ENCODE measurements around the gene ABCG4. TPM values are rescaled to one million over a fixed set of nuclear protein-coding genes. Genes with fewer than 3 reads are reported as not detected.
A peak's percentile ranks its signal among the peaks of the same experiment; 100 is the strongest.

Gene ABCG4
- total RNA-seq, 2 donors from 2014 or later: 1.4 to 1.8 TPM

DNA sequence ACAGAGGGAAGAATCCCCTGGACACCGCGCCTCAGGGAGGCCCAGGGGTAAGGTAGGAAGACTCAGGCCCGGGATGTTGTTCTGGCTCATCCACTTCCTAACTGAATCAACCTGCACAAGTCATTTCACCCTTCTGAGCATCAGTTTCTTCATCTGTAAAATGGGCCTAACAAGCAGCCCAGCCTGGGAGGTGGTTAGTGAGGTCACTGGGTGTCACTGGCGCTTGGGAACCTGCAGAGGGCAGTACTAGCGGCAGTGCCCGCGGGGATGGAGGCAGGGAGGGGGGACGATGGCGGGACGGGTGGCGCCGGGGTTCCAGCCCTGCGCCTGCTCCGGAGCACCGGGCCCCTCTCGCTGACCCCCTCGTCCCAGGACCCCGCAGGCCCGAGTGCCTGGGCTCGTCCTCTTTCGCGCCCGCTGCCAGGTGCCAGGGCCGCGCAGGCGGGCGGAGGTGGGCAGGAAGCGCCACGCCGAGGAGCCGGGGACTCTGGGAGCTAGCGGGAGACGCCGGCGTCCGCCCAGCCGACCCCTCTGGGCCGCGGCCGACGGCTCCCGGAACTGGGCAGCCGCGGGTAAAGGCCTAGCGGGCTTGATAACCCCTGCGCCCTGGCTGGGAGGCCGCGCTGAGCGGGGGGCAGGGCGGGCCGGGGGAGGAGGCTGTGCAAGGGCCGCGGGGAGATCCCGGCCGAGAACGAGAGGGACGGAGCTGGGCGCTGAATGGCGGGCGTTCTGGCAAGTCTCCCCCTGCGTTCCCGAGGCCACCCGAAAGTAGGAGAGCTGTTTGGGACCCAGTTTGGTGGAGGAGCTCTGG lies 19.8 kb downstream of the ABCG4 start, which contains the start of gene NLRX1:
NLRX1 (plus strand) TSS at position 255 of the 811 bp plus-strand sequence. CDS start 2,679 bp downstream, outside the sequence.
- H3K9me3 ChIP-seq: no peaks in the 10 kb centered on the region
- peak within 1 kb of the TSS; percentile 80 to 93 for H3K4me3 ChIP-seq
- H3K36me3 ChIP-seq: peaks cover under 1% of the 10 kb centered on the region
- H3K27me3 ChIP-seq: no peaks in the 10 kb centered on the region
- DNase-seq (ENCODE audit: low spot score): peak; percentile 86
- TF ChIP-seq, protein P1, sequence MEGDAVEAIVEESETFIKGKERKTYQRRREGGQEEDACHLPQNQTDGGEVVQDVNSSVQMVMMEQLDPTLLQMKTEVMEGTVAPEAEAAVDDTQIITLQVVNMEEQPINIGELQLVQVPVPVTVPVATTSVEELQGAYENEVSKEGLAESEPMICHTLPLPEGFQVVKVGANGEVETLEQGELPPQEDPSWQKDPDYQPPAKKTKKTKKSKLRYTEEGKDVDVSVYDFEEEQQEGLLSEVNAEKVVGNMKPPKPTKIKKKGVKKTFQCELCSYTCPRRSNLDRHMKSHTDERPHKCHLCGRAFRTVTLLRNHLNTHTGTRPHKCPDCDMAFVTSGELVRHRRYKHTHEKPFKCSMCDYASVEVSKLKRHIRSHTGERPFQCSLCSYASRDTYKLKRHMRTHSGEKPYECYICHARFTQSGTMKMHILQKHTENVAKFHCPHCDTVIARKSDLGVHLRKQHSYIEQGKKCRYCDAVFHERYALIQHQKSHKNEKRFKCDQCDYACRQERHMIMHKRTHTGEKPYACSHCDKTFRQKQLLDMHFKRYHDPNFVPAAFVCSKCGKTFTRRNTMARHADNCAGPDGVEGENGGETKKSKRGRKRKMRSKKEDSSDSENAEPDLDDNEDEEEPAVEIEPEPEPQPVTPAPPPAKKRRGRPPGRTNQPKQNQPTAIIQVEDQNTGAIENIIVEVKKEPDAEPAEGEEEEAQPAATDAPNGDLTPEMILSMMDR (IDR thresholded peaks at IDR 0.05): peak; percentile 88 to 92
- H3K27ac ChIP-seq: peak within 1 kb of the TSS; percentile 94 to 95
- H3K4me1 ChIP-seq: peaks cover 0 to 6% of the 10 kb centered on the region in 2 donors

DNA sequence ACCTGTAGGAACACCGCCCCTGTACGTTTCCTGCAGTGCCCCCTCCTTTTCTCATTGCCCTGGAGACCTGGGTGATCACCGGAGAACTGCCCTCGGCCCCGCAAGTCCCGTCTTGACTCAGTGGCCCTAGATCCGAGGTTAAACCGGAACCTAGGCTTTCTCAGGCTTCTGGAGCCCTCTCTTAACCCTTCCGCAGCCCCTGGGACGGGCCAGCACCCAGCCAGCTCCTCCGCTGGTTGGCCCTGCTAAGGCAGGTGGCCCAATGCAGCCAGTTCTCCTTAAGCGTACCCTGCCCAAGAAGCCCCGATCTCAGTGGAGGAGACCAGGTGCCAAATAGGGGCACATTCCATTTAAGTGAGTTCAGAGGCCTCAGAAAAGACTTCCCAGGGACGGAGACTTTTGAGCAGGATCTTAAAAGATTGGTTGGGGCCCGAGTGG lies 20.4 kb downstream of the ABCG4 start:
- peak; percentile 68 for DNase-seq (ENCODE audit: low spot score)
- TF ChIP-seq, protein P1 (IDR thresholded peaks at IDR 0.05): no peak
- Histone ChIP-seq H3K4me1 (peaks cover 0 to 6% of the 10 kb centered on the region in 2 donors), H3K4me3 (peak overlapping the region; percentile 80 to 93), H3K9me3 (no peaks in the 10 kb centered on the region), H3K27ac (peak overlapping the region; percentile 94 to 95), H3K27me3 (no peaks in the 10 kb centered on the region), H3K36me3 (peaks cover 6% of the 10 kb centered on the region)

DNA sequence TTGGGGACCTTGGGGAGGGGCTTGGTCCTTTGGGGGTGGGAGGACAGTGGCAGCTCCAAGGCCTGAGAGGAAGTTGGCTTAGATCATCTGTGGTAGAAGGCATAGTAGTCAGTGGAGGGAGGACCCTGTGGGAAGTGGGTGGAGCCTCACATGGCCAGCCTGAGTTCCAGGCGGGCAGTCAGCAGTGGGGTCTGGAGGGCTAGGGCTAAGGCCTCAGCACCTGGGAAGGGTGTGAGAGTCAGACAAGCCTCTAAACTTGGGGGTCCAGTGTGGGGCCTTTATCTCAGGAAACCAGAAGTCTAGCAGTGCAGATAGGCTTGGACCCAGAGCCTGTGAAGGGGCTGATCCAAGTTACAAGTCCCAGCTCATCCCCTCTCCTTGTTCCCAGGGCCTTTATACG lies 23.7 kb downstream of the ABCG4 start:
- TF ChIP-seq, protein P1 (IDR thresholded peaks at IDR 0.05): no peak

DNA sequence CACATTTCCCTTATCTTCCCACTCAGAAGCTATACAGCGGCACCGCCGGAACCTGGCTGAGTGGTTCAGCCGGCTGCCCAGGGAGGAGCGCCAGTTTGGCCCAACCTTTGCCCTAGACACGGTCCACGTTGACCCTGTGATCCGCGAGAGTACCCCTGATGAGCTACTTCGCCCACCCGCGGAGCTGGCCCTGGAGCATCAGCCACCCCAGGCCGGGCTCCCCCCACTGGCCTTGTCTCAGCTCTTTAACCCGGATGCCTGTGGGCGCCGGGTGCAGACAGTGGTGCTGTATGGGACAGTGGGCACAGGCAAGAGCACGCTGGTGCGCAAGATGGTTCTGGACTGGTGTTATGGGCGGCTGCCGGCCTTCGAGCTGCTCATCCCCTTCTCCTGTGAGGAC lies 24.6 kb downstream of the ABCG4 start:
- Histone ChIP-seq H3K36me3 (peaks cover 21% of the 10 kb centered on the region), H3K27me3 (no peaks in the 10 kb centered on the region), H3K4me3 (no peak overlapping the region), H3K27ac (no peak overlapping the region), H3K4me1 (peaks cover 0 to 11% of the 10 kb centered on the region in 2 donors), H3K9me3 (no peaks in the 10 kb centered on the region)
- TF ChIP-seq, protein P1 (IDR thresholded peaks at IDR 0.05): no peak
- no peak for DNase-seq (ENCODE audit: low spot score)

More for the DNA sequence above, 23.7 kb downstream of the ABCG4 start:
- H3K27ac ChIP-seq: no peak overlapping the region
- H3K9me3 ChIP-seq: no peaks in the 10 kb centered on the region
- no peak for DNase-seq (ENCODE audit: low spot score)
- H3K4me1 ChIP-seq: peaks cover 0 to 6% of the 10 kb centered on the region in 2 donors
- H3K27me3 ChIP-seq: no peaks in the 10 kb centered on the region
- H3K4me3 ChIP-seq: no peak overlapping the region
- peaks cover 21% of the 10 kb centered on the region for H3K36me3 ChIP-seq

DNA sequence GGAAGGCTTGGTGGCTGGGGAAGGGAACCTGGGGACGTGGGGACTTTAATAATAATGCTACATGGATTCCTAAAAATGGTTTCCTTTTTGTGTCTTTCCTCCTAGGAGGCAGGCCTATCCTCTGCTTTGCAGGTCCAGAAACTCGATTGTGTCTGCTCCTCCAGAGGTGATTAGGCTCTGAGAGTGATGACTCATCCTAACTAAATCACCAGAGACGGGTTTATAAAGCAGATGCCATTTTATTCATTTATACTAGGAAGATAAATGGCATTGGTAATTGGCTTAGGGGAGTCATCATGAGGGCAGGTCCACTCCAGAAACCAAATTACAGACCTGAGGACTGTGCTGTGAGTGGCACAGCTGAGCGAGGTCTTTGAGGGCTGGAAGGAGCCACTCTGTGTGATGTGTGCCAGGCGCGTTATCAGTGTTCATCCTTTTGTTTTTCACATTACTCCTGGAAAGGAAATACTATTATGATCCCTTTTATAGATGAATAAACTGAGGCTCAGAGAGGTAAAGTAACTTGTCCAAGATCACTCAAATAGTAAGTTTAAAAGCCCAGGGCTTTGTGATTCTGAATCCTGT lies 26.7 kb downstream of the ABCG4 start:
- no peak overlapping the region for H3K4me3 ChIP-seq
- H3K27ac ChIP-seq: no peak overlapping the region
- peaks cover 21% of the 10 kb centered on the region for H3K36me3 ChIP-seq
- H3K4me1 ChIP-seq: peaks cover 0 to 5% of the 10 kb centered on the region in 2 donors
- no peaks in the 10 kb centered on the region for H3K9me3 ChIP-seq
- no peak for DNase-seq (ENCODE audit: low spot score)
- H3K27me3 ChIP-seq: no peaks in the 10 kb centered on the region
- TF ChIP-seq, protein P1 (IDR thresholded peaks at IDR 0.05): no peak
